GM23338 (cell line): ENCODE data around the gene FAM76A. TPM values are rescaled to one million over a fixed set of nuclear protein-coding genes. Genes with fewer than 3 reads are reported as not detected.

Experiments
- ATAC-seq: fragments of 200-7000 bp; cut with Tn5 transposase; 3 replicates; pipeline ENCODE4 v1.9.1; 2020
- DNase-seq: peaks from one replicate; pipeline ENCODE4 v3.0.0-alpha.2; 2015; ENCODE audit warnings: low spot score
- H2AFZ ChIP-seq: fragments of 200-600 bp; sonication (generic); 2 replicates; pipeline ENCODE4 v1.8.0; 2016; ENCODE audit warnings: antibody characterized with exemption, mild to moderate bottlenecking, moderate library complexity
- H3F3A ChIP-seq: fragments of 200-600 bp; sonication (generic); replicated peaks from 2 replicates; pipeline ENCODE4 v1.8.0; 2017; ENCODE audit warnings: antibody characterized with exemption, mixed run types, low read depth
- H3K27ac ChIP-seq: fragments of 200-600 bp; sonication (generic); 2 replicates; pipeline ENCODE4 v1.6.1; 2016; ENCODE audit warnings: low read depth
- H3K27me3 ChIP-seq: fragments of 200-600 bp; sonication (generic); 2 replicates; pipeline ENCODE4 v1.8.0; 2016; ENCODE audit warnings: mild to moderate bottlenecking, mixed run types, moderate library complexity; ENCODE audit not compliant: insufficient read depth
- H3K36me3 ChIP-seq: fragments of 200-600 bp; sonication (generic); 2 replicates; pipeline ENCODE4 v1.8.0; 2016; ENCODE audit warnings: mild to moderate bottlenecking; ENCODE audit not compliant: insufficient read depth
- H3K4me1 ChIP-seq: fragments of 200-600 bp; sonication (generic); 2 replicates; pipeline ENCODE4 v1.8.0; 2016; ENCODE audit warnings: mild to moderate bottlenecking, moderate library complexity; ENCODE audit not compliant: insufficient read depth
- H3K4me2 ChIP-seq: fragments of 200-600 bp; sonication (generic); 2 replicates; pipeline ENCODE4 v1.7.1; 2017; ENCODE audit warnings: mixed run types
- H3K4me3 ChIP-seq: fragments of 200-600 bp; sonication (generic); 2 replicates; pipeline ENCODE4 v1.6.1; 2016; ENCODE audit warnings: mixed run types
- H3K79me2 ChIP-seq: fragments of 200-600 bp; sonication (generic); replicated peaks from 2 replicates; pipeline ENCODE4 v1.8.0; 2017; ENCODE audit warnings: mild to moderate bottlenecking; ENCODE audit not compliant: insufficient read depth
- H3K9me2 ChIP-seq: fragments of 200-600 bp; sonication (generic); 2 replicates; pipeline ENCODE4 v1.8.0; 2017; ENCODE audit not compliant: insufficient read depth
- H4K20me1 ChIP-seq: fragments of 200-600 bp; sonication (generic); replicated peaks from 2 replicates; pipeline ENCODE4 v1.8.0; 2017; ENCODE audit warnings: mild to moderate bottlenecking; ENCODE audit not compliant: insufficient read depth
- H3K27ac Mint-ChIP-seq: 2 replicates; pipeline ENCODE4 v1.8.0; 2020; ENCODE audit warnings: inconsistent platforms, mild to moderate bottlenecking, moderate library complexity, mixed read lengths
- H3K27me3 Mint-ChIP-seq: 3 replicates; pipeline ENCODE4 v1.8.0; 2022; ENCODE audit warnings: low read depth, mild to moderate bottlenecking, moderate library complexity, mixed read lengths, inconsistent platforms; ENCODE audit not compliant: insufficient read depth, poor library complexity
- H3K36me3 Mint-ChIP-seq: 3 replicates; pipeline ENCODE4 v1.8.0; 2021; ENCODE audit warnings: low read depth, mild to moderate bottlenecking, inconsistent platforms, moderate library complexity, mixed read lengths
- H3K4me1 Mint-ChIP-seq: 3 replicates; pipeline ENCODE4 v1.8.0; 2020; ENCODE audit warnings: mild to moderate bottlenecking, inconsistent platforms, mixed read lengths
- H3K4me3 Mint-ChIP-seq: 3 replicates; pipeline ENCODE4 v1.8.0; 2021; ENCODE audit warnings: moderate library complexity, mild to moderate bottlenecking, inconsistent platforms, mixed read lengths
- H3K9me3 Mint-ChIP-seq: 3 replicates; pipeline ENCODE4 v1.8.0; 2020; ENCODE audit warnings: moderate library complexity, mild to moderate bottlenecking, inconsistent platforms, mixed read lengths
- CTCF ChIP-seq, 2 experiments: fragments of 200-600 bp in 1 of 2; sonication (generic) in 1 of 2; conservative IDR thresholded peaks; 2 replicates each; pipeline versions ENCODE4 v1.5.1 to v1.6.1; 2016 to 2017; ENCODE audit warnings: antibody characterized with exemption in 2 of 2, low read depth in 2 of 2, mild to moderate bottlenecking in 2 of 2, moderate library complexity in 1 of 2
- EZH2 ChIP-seq: fragments of 200-600 bp; sonication (generic); IDR thresholded peaks from one replicate; pipeline ENCODE4 v1.8.0; 2017; ENCODE audit warnings: antibody characterized with exemption, mild to moderate bottlenecking, low read depth; ENCODE audit not compliant: unreplicated experiment
- EZH2phosphoT487 ChIP-seq: fragments of 200-600 bp; sonication (generic); IDR thresholded peaks from one replicate; pipeline ENCODE4 v1.8.1; 2018; ENCODE audit warnings: antibody characterized with exemption; ENCODE audit not compliant: unreplicated experiment
- JUNB ChIP-seq: IDR thresholded peaks from one replicate; pipeline ENCODE4 v1.6.1; 2016; ENCODE audit warnings: antibody characterized with exemption; ENCODE audit not compliant: unreplicated experiment
- NANOG ChIP-seq: IDR thresholded peaks from 2 replicates; pipeline ENCODE4 v1.6.1; 2016; ENCODE audit warnings: antibody characterized with exemption, borderline replicate concordance
- POLR2AphosphoS5 ChIP-seq: IDR thresholded peaks from 2 replicates; pipeline ENCODE4 v1.6.1; 2016; ENCODE audit warnings: antibody characterized with exemption, low read depth
- REST ChIP-seq: IDR thresholded peaks from one replicate; pipeline ENCODE4 v1.6.1; 2018; ENCODE audit warnings: antibody characterized with exemption; ENCODE audit not compliant: unreplicated experiment
- STAT1 ChIP-seq: IDR thresholded peaks from one replicate; pipeline ENCODE4 v1.6.1; 2016; ENCODE audit warnings: antibody characterized with exemption; ENCODE audit not compliant: unreplicated experiment
- ZNF114 ChIP-seq: fragments of 250-450 bp; sonication (Bioruptor Pico); IDR thresholded peaks from 2 replicates; pipeline ENCODE4 v1.5.0; 2020; ENCODE audit warnings: mild to moderate bottlenecking, moderate library complexity
- ZNF331 ChIP-seq: fragments of 250-450 bp; sonication (Bioruptor Pico); IDR thresholded peaks from 2 replicates; pipeline ENCODE4 v1.5.0; 2020; ENCODE audit warnings: low read depth, mild to moderate bottlenecking, moderate library complexity
- ZNF462 ChIP-seq: fragments of 250-450 bp; sonication (Bioruptor Pico); IDR thresholded peaks from 2 replicates; pipeline ENCODE4 v1.5.0; 2020; ENCODE audit warnings: mild to moderate bottlenecking, moderate library complexity
- polyA plus RNA-seq: library from polyadenylated mRNA; unstranded; fragments of >200 nt; fragmentation: Nextera tagmentation; extraction: Ambion mirVana; gene quantifications from 2 replicates; pipeline ENCODE4 v1.2.1, GENCODE V29; 2016
- total RNA-seq: library from RNA; depleted of rRNA; stranded (reverse); fragments of >200 nt; shearing (Covaris generic); gene quantifications from 2 replicates; pipeline ENCODE4 v1.2.3, GENCODE V29; 2014
- TF ChIP-seq, protein P1 (sequence below): IDR thresholded peaks from 2 replicates; pipeline ENCODE4 v1.6.1; 2016; ENCODE audit warnings: antibody characterized with exemption

The FAM76A gene
- total and polyA plus RNA-seq, 2 experiments from 2014 or later: 12.5 to 13.8 TPM

DNA sequence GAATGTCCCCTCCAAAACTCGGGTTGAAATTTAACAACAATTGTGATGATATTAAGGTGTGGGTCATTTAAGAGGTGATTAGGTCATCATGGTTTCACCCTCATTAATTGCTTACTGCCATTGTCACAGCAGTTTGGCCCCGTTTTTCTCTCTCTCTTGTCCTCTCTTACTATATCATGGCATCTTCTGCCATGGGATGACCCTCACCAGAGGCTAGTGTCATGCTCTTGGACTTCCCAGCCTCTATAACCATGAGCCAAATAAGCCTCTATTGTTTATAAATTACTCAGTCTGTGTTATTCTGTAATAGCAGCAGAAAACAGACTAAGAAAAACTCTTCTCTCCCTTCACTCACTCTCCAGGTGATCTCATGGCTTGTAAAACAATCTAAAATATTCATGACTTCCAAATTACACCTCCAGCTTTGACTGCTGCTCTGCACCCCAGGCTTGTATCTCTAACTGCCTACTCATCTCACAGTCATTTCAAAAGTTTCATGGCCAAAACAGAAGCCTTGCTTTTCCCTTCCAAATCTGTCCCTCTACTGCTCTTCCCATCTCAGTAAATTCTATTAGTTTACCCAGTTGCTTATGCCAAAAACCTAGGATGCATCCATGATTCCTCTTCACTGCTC lies 9.4 kb upstream of the FAM76A start:
- Histone ChIP-seq H3K27ac (no peak overlapping the region), H3K79me2 (no peaks in the 10 kb centered on the region), H2AFZ (no peak overlapping the region), H3K4me3 (no peak overlapping the region), H3K27me3 (no peaks in the 10 kb centered on the region), H3F3A (no peaks in the 10 kb centered on the region), H3K36me3 (no peaks in the 10 kb centered on the region), H3K9me2 (no peaks in the 10 kb centered on the region), H3K4me1 (no peaks in the 10 kb centered on the region), H4K20me1 (no peaks in the 10 kb centered on the region), H3K4me2 (no peak overlapping the region)
- ATAC-seq (no peak), DNase-seq (no peak)
- H3K27ac Mint-ChIP-seq: no peak overlapping the region
- H3K4me3 Mint-ChIP-seq: no peak overlapping the region
- H3K4me1 Mint-ChIP-seq: peaks cover 12% of the 10 kb centered on the region
- H3K9me3 Mint-ChIP-seq: peaks cover 6% of the 10 kb centered on the region
- no peak for TF ChIP-seq EZH2phosphoT487
- no peak for TF ChIP-seq ZNF114
- no peak for TF ChIP-seq POLR2AphosphoS5
- TF ChIP-seq JUNB: no peak
- TF ChIP-seq NANOG: no peak
- TF ChIP-seq EZH2: no peak
- TF ChIP-seq STAT1: no peak
- TF ChIP-seq CTCF (conservative IDR thresholded peaks at IDR 0.05; ENCODE audit: low read depth in 2 of 2): no peak
- no peak for TF ChIP-seq ZNF462 (CRISPR knock-in tag)
- TF ChIP-seq ZNF331: no peak
- TF ChIP-seq REST: no peak
- TF ChIP-seq, protein P1, sequence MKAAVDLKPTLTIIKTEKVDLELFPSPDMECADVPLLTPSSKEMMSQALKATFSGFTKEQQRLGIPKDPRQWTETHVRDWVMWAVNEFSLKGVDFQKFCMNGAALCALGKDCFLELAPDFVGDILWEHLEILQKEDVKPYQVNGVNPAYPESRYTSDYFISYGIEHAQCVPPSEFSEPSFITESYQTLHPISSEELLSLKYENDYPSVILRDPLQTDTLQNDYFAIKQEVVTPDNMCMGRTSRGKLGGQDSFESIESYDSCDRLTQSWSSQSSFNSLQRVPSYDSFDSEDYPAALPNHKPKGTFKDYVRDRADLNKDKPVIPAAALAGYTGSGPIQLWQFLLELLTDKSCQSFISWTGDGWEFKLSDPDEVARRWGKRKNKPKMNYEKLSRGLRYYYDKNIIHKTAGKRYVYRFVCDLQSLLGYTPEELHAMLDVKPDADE: no peak
- H3K36me3 Mint-ChIP-seq: no peaks in the 10 kb centered on the region
- H3K27me3 Mint-ChIP-seq: peaks cover 3% of the 10 kb centered on the region
